ENCODE data around the gene SUSD3.
"Not testable (repeated sequence)": the region's sequence is repeated elsewhere in the genome, so short reads cannot be mapped to it uniquely, and the experiment has no call there.

The SUSD3 gene

GRCh38 chr9:93058355-93059010 lies at the start of gene SUSD3:
SUSD3 (plus strand) TSS chr9:93058701; CDS start chr9:93058743, 42 bp downstream.
- DNase-seq = no peak

GRCh38 chr9:93009337-93010015 lies 49.0 kb upstream of the SUSD3 start:
- no peak for DNase-seq

GRCh38 chr9:93010056-93010455 lies 48.4 kb upstream of the SUSD3 start:
- no peak for DNase-seq

GRCh38 chr9:93010704-93011103 lies 47.8 kb upstream of the SUSD3 start:
- no peak for DNase-seq

- no peak for DNase-seq
These were observed 47.4 kb upstream of the SUSD3 start for GRCh38 chr9:93011114-93011513.

GRCh38 chr9:93012963-93013855 lies 45.3 kb upstream of the SUSD3 start:
- DNase-seq = no peak

- DNase-seq = no peak
These were observed 44.5 kb upstream of the SUSD3 start for GRCh38 chr9:93013856-93014582.

- DNase-seq = not testable (repeated sequence)
These were observed 43.3 kb upstream of the SUSD3 start for GRCh38 chr9:93015190-93015589.

- DNase-seq = no peak
These were observed 40.9 kb upstream of the SUSD3 start for GRCh38 chr9:93017621-93018020.

- no peak for DNase-seq
These were observed 38.4 kb upstream of the SUSD3 start for GRCh38 chr9:93020151-93020550.

- DNase-seq = no peak
These were observed 37.5 kb upstream of the SUSD3 start for GRCh38 chr9:93020771-93021670.

- DNase-seq = no peak
These were observed 36.4 kb upstream of the SUSD3 start for GRCh38 chr9:93022066-93022465.

GRCh38 chr9:93022721-93023520 lies 35.6 kb upstream of the SUSD3 start:
- no peak for DNase-seq

GRCh38 chr9:93023521-93023815 lies 35.0 kb upstream of the SUSD3 start:
- no peak for DNase-seq

GRCh38 chr9:93024646-93024910 lies 33.9 kb upstream of the SUSD3 start:
- no peak for DNase-seq

GRCh38 chr9:93024986-93025630 lies 33.4 kb upstream of the SUSD3 start:
- no peak for DNase-seq

GRCh38 chr9:93025736-93026135 lies 32.8 kb upstream of the SUSD3 start:
- no peak for DNase-seq

GRCh38 chr9:93026640-93027039 lies 31.9 kb upstream of the SUSD3 start:
- DNase-seq = no peak

GRCh38 chr9:93027750-93028149 lies 30.8 kb upstream of the SUSD3 start:
- no peak for DNase-seq

- DNase-seq = peak; percentile 61
These were observed 30.0 kb upstream of the SUSD3 start for GRCh38 chr9:93028448-93029006.

Data from SIG-M5 (cell line).